HepG2 (cell line): ENCODE results near the gene TF. TPM values are rescaled to one million over a fixed set of nuclear protein-coding genes. Genes with fewer than 3 reads are reported as not detected.

ENCODE experiments used
- ADNP ChIP-seq: sonication (generic); formaldehyde crosslinking; IDR thresholded peaks from 2 replicates; pipeline ENCODE4 v1.4.0; 2020; ENCODE audit warnings: missing genetic modification reagents
- ARID2 ChIP-seq: sonication (generic); formaldehyde crosslinking; IDR thresholded peaks from 2 replicates; pipeline ENCODE4 v1.8.1; 2022; ENCODE audit warnings: mild to moderate bottlenecking, missing genetic modification reagents, borderline replicate concordance
- CREM ChIP-seq, 2 experiments: sonication (generic) in 1 of 2; formaldehyde crosslinking in 1 of 2; IDR thresholded peaks; 2 replicates each; pipeline versions ENCODE4 v1.4.0 to v1.6.1; 2016 to 2020; ENCODE audit warnings: antibody characterized with exemption in 1 of 2, mild to moderate bottlenecking in 1 of 2, missing genetic modification reagents in 1 of 2
- FOSL2 ChIP-seq: sonication (generic); formaldehyde crosslinking; IDR thresholded peaks from 2 replicates; pipeline ENCODE4 v1.4.0; 2020; ENCODE audit warnings: missing genetic modification reagents
- GABPB1 ChIP-seq: IDR thresholded peaks from 2 replicates; pipeline ENCODE4 v1.6.1; 2016; ENCODE audit warnings: mild to moderate bottlenecking, missing genetic modification reagents, moderate library complexity, missing compliant biosample characterization
- HNF4A ChIP-seq: sonication (generic); formaldehyde crosslinking; IDR thresholded peaks from 2 replicates; pipeline ENCODE4 v1.4.0; 2020; ENCODE audit warnings: missing genetic modification reagents
- MBD4 ChIP-seq: IDR thresholded peaks from 2 replicates; pipeline ENCODE4 v1.6.1; 2012; ENCODE audit warnings: low read length, inconsistent platforms, borderline replicate concordance
- MIXL1 ChIP-seq: IDR thresholded peaks from 2 replicates; pipeline ENCODE4 v1.6.1; 2016
- RFXANK ChIP-seq: IDR thresholded peaks from 2 replicates; pipeline ENCODE4 v1.6.1; 2016
- ZNF124 ChIP-seq: sonication (generic); formaldehyde crosslinking; IDR thresholded peaks from 2 replicates; pipeline ENCODE4 v1.4.0; 2020; ENCODE audit warnings: missing genetic modification reagents
- polyA plus RNA-seq, 8 experiments: library from polyadenylated mRNA; depleted of rRNA in 3 of 8; stranded (reverse) in 7 of 8; unstranded in 1 of 8; fragments of >200 nt; fragmentation: Illumina TruSeq in 4 of 8; extraction: Trizol in 4 of 8; gene quantifications; 2 replicates each; pipeline versions ENCODE4 v1.2.1 to v1.2.3, GENCODE V29; 2011 to 2016; ENCODE audit warnings: low read depth in 4 of 8, missing spikeins in 1 of 8, mixed read lengths in 1 of 8; ENCODE audit not compliant: insufficient read depth in 1 of 8
- total RNA-seq, 5 experiments: library from RNA; depleted of rRNA; stranded (reverse); fragments of >200 nt; fragmentation: Illumina TruSeq; extraction: Trizol; gene quantifications; 2 replicates each; pipeline ENCODE4 v1.2.3, GENCODE V29; 2016; ENCODE audit warnings: low read depth in 1 of 5
- TF ChIP-seq, protein P1 (sequence below): sonication (generic); formaldehyde crosslinking; IDR thresholded peaks from 2 replicates; pipeline ENCODE4 v1.8.1; 2023; ENCODE audit warnings: mild to moderate bottlenecking, moderate library complexity, missing genetic modification reagents
- TF ChIP-seq, protein P2 (sequence below): IDR thresholded peaks from 2 replicates; pipeline ENCODE4 v1.6.1; 2012; ENCODE audit warnings: low read depth, low read length, improper control_type of control experiment
- TF ChIP-seq, protein P3 (sequence below): IDR thresholded peaks from 2 replicates; pipeline ENCODE4 v1.6.1; 2016; ENCODE audit warnings: control low read depth
- TF ChIP-seq, protein P4 (sequence below): sonication (generic); formaldehyde crosslinking; IDR thresholded peaks from 2 replicates; pipeline ENCODE4 v1.5.1; 2020; ENCODE audit warnings: missing genetic modification reagents, mild to moderate bottlenecking, borderline replicate concordance
- TF ChIP-seq, protein P5 (sequence below): IDR thresholded peaks from 2 replicates; pipeline ENCODE4 v1.6.1; 2016; ENCODE audit warnings: mild to moderate bottlenecking, missing biosample characterization, missing genetic modification reagents
- TF ChIP-seq, protein P6 (sequence below): sonication (generic); formaldehyde crosslinking; IDR thresholded peaks from 2 replicates; pipeline ENCODE4 v1.5.1; 2020; ENCODE audit warnings: mild to moderate bottlenecking, missing genetic modification reagents, moderate library complexity

The TF gene
- total and polyA plus RNA-seq, 2 of the 13 experiments (the other 11 are each of a cell fraction or from before 2014, with no cell fraction given), result 10,074 to 11,821 TPM

DNA sequence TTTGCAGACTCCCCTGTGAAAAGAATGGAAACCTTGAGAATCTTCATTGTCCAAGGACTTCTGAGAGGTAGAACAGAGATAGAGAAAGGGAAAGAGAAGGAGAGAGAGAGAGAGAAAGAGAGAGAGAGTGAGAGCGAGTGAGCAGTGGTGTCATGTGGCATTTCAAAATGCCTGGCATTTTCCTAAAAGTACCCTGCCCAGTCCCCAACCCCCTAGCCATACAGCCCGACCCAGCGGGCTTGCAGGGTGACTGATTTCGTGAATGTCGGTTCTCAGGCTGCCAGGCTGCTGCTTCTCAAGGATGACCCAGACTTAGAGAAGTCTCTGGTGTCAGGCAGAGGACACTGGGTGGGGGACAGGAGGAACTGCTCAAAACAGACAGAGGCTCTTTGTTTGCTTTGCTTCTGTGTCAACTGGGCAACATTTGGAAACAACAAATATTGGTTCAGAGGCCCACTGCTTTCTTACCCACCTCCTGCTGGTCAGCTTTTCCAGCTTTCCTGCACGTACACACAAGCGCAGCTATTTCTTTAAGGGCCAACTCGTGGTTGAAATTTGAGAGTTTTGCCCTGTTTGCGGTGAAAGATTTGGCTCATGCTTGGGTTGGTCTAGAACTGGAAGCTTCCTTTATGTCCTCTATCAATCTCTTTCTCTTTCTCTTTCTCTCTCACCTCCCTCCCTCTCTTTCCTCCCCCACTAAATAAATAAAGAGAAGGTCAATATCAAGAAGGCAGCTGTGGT is 3.7 kb upstream of the TF start (continued):
- 0 out of 2 replicates have a peak, but pooled peaks have one; percentile 77 for TF ChIP-seq ARID2 (CRISPR knock-in tag)
- TF ChIP-seq ZNF124, result peak; percentile 83
- peak; percentile 73; the same call in 1 of the 2 replicates for TF ChIP-seq MIXL1 (CRISPR knock-in tag)
- peak; percentile 43; the same call in 1 of the 2 replicates for TF ChIP-seq GABPB1
- TF ChIP-seq FOSL2 (CRISPR knock-in tag), result peak; percentile 85
- TF ChIP-seq, protein P1, sequence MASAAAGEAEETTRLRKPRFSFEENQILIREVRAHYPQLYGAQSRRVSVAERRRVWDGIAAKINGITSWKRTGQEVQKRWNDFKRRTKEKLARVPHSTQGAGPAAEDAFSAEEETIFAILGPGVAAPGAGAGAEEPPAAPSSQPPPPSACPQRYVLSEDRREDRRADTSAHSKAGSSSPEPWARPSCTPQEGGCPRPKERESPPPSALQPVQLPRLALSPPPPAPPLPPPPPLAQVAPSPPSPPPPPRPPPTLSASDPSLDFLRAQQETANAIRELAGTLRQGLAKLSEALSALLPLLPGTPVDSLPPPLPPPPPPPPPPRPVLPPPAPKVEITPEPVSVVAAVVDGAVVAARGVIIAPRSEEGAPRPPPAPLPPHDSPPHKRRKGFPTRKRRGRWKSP (CRISPR knock-in tag), result peak; percentile 43; the same call in 1 of the 2 replicates
- peak; percentile 94 for TF ChIP-seq CREM (IDR thresholded peaks at IDR 0.05)
- no peak for TF ChIP-seq CREM (CRISPR knock-in tag; IDR thresholded peaks at IDR 0.05)
- TF ChIP-seq, protein P2, sequence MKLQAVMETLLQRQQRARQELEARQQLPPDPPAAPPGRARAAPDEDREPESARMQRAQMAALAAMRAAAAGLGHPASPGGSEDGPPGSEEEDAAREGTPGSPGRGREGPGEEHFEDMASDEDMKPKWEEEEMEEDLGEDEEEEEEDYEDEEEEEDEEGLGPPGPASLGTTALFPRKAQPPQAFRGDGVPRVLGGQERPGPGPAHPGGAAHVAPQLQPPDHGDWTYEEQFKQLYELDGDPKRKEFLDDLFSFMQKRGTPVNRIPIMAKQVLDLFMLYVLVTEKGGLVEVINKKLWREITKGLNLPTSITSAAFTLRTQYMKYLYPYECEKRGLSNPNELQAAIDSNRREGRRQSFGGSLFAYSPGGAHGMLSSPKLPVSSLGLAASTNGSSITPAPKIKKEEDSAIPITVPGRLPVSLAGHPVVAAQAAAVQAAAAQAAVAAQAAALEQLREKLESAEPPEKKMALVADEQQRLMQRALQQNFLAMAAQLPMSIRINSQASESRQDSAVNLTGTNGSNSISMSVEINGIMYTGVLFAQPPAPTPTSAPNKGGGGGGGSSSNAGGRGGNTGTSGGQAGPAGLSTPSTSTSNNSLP, result no peak
- no peak for TF ChIP-seq ADNP (CRISPR knock-in tag)
- peak; percentile 91 for TF ChIP-seq HNF4A (CRISPR knock-in tag)
- TF ChIP-seq, protein P3, sequence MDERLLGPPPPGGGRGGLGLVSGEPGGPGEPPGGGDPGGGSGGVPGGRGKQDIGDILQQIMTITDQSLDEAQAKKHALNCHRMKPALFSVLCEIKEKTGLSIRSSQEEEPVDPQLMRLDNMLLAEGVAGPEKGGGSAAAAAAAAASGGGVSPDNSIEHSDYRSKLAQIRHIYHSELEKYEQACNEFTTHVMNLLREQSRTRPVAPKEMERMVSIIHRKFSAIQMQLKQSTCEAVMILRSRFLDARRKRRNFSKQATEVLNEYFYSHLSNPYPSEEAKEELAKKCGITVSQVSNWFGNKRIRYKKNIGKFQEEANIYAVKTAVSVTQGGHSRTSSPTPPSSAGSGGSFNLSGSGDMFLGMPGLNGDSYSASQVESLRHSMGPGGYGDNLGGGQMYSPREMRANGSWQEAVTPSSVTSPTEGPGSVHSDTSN, result no peak
- peak; percentile 84; the same call in 1 of the 2 replicates for TF ChIP-seq RFXANK (CRISPR knock-in tag)
- TF ChIP-seq, protein P4, sequence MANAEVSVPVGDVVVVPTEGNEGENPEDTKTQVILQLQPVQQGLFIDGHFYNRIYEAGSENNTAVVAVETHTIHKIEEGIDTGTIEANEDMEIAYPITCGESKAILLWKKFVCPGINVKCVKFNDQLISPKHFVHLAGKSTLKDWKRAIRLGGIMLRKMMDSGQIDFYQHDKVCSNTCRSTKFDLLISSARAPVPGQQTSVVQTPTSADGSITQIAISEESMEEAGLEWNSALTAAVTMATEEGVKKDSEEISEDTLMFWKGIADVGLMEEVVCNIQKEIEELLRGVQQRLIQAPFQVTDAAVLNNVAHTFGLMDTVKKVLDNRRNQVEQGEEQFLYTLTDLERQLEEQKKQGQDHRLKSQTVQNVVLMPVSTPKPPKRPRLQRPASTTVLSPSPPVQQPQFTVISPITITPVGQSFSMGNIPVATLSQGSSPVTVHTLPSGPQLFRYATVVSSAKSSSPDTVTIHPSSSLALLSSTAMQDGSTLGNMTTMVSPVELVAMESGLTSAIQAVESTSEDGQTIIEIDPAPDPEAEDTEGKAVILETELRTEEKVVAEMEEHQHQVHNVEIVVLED (CRISPR knock-in tag), result peak; percentile 55; the same call in 1 of the 2 replicates
- TF ChIP-seq MBD4, result peak; percentile 97
- TF ChIP-seq, protein P5, sequence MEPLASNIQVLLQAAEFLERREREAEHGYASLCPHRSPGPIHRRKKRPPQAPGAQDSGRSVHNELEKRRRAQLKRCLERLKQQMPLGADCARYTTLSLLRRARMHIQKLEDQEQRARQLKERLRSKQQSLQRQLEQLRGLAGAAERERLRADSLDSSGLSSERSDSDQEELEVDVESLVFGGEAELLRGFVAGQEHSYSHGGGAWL (CRISPR knock-in tag), result peak; percentile 57; the same call in 1 of the 2 replicates
- TF ChIP-seq, protein P6, sequence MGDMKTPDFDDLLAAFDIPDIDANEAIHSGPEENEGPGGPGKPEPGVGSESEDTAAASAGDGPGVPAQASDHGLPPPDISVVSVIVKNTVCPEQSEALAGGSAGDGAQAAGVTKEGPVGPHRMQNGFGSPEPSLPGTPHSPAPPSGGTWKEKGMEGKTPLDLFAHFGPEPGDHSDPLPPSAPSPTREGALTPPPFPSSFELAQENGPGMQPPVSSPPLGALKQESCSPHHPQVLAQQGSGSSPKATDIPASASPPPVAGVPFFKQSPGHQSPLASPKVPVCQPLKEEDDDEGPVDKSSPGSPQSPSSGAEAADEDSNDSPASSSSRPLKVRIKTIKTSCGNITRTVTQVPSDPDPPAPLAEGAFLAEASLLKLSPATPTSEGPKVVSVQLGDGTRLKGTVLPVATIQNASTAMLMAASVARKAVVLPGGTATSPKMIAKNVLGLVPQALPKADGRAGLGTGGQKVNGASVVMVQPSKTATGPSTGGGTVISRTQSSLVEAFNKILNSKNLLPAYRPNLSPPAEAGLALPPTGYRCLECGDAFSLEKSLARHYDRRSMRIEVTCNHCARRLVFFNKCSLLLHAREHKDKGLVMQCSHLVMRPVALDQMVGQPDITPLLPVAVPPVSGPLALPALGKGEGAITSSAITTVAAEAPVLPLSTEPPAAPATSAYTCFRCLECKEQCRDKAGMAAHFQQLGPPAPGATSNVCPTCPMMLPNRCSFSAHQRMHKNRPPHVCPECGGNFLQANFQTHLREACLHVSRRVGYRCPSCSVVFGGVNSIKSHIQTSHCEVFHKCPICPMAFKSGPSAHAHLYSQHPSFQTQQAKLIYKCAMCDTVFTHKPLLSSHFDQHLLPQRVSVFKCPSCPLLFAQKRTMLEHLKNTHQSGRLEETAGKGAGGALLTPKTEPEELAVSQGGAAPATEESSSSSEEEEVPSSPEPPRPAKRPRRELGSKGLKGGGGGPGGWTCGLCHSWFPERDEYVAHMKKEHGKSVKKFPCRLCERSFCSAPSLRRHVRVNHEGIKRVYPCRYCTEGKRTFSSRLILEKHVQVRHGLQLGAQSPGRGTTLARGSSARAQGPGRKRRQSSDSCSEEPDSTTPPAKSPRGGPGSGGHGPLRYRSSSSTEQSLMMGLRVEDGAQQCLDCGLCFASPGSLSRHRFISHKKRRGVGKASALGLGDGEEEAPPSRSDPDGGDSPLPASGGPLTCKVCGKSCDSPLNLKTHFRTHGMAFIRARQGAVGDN (CRISPR knock-in tag), result peak; percentile 63
